Endothelial cell of umbilical vein (primary cell): ENCODE measurements around the gene LRP6. TPM values are rescaled to one million over a fixed set of nuclear protein-coding genes. Genes with fewer than 3 reads are reported as not detected.

Experiments
- BruUV-seq: library from RNA; stranded (reverse); fragments of 400-500 nt; replicated peaks from 2 replicates; lab custom pipeline; 2021; lab: Mats Ljungman, UMichigan
- CTCF ChIA-PET: fragments of 300-600, 350-600 bp; sonication (Branson Sonifier 250); formaldehyde crosslinking; loops from one replicate; lab custom pipeline; 2021; ENCODE audit warnings: antibody characterized with exemption, inconsistent platforms; lab: Charles Lee
- POLR2A ChIA-PET: fragments of 300-600, 350-600 bp; sonication (Branson Sonifier 250); formaldehyde crosslinking; loops from one replicate; lab custom pipeline; 2021; ENCODE audit warnings: antibody characterized with exemption, inconsistent platforms; lab: Charles Lee
- DNase-seq: peaks from one replicate; pipeline ENCODE4 v3.0.0-alpha.2; 2011; ENCODE audit warnings: low read depth, low spot score
- FAIRE-seq: peaks from 2 replicates; lab custom pipeline; 2011; peaks lifted over from hg19 to GRCh38; lab: Jason Lieb, UNC
- H2AFZ ChIP-seq: 2 replicates; pipeline ENCODE4 v1.6.0; 2012; ENCODE audit warnings: low read depth, low read length, control low read depth, inconsistent platforms
- H3K27ac ChIP-seq: 2 replicates; pipeline ENCODE4 v1.5.1; 2011; ENCODE audit warnings: low read depth, mild to moderate bottlenecking, control low read depth, low read length, moderate library complexity; ENCODE audit not compliant: insufficient read depth
- H3K27me3 ChIP-seq, 2 experiments: 2 replicates each; pipeline versions ENCODE4 v1.6.0 to v1.6.1; 2011; ENCODE audit warnings: low read length in 2 of 2, mixed read lengths in 1 of 2; ENCODE audit not compliant: control insufficient read depth in 2 of 2, insufficient read depth in 2 of 2
- H3K36me3 ChIP-seq, 2 experiments: 2 replicates in 1 of 2; 3 replicates in 1 of 2; pipeline ENCODE4 v1.5.1; 2011; ENCODE audit warnings: low read length in 2 of 2, mild to moderate bottlenecking in 1 of 2, moderate library complexity in 1 of 2; ENCODE audit not compliant: control insufficient read depth in 2 of 2, insufficient read depth in 2 of 2; ENCODE audit errors: extremely low read depth in 1 of 2
- H3K4me1 ChIP-seq: 3 replicates; pipeline ENCODE4 v1.5.1; 2011; ENCODE audit warnings: mild to moderate bottlenecking, low read length; ENCODE audit not compliant: control insufficient read depth, insufficient read depth; ENCODE audit errors: extremely low read depth
- H3K4me2 ChIP-seq: 2 replicates; pipeline ENCODE4 v1.6.1; 2011; ENCODE audit warnings: low read length, control low read depth, mixed read lengths; ENCODE audit not compliant: insufficient read depth
- H3K4me3 ChIP-seq, 3 experiments: fragments of 200-600 bp in 1 of 3; sonication (generic), shearing (Covaris generic) in 1 of 3; replicated peaks in 1 of 3; 2 replicates each; pipeline ENCODE4 v1.5.1; 2011 to 2016; ENCODE audit warnings: control low read depth in 3 of 3, low read length in 3 of 3, mild to moderate bottlenecking in 2 of 3, inconsistent platforms in 1 of 3, low read depth in 1 of 3, moderate library complexity in 1 of 3; ENCODE audit not compliant: insufficient read depth in 1 of 3
- H3K79me2 ChIP-seq: 2 replicates; pipeline ENCODE4 v1.6.0; 2012; ENCODE audit warnings: low read length, inconsistent platforms; ENCODE audit not compliant: control insufficient read depth, insufficient read depth
- H3K9ac ChIP-seq: replicated peaks from 2 replicates; pipeline ENCODE3; 2011; ENCODE audit warnings: low read length, control low read depth; ENCODE audit not compliant: insufficient read depth; ENCODE audit errors: extremely low read depth
- H3K9me1 ChIP-seq: replicated peaks from 3 replicates; pipeline ENCODE4 v1.6.0; 2011; ENCODE audit warnings: mild to moderate bottlenecking, low read length; ENCODE audit not compliant: control insufficient read depth, insufficient read depth; ENCODE audit errors: extremely low read depth
- H3K9me3 ChIP-seq: replicated peaks from 2 replicates; pipeline ENCODE4 v1.5.1; 2012; ENCODE audit warnings: low read length, inconsistent platforms; ENCODE audit not compliant: control insufficient read depth, insufficient read depth
- H4K20me1 ChIP-seq: replicated peaks from 2 replicates; pipeline ENCODE3; 2011; ENCODE audit warnings: mild to moderate bottlenecking, low read length; ENCODE audit not compliant: control insufficient read depth, insufficient read depth; ENCODE audit errors: extremely low read depth
- EZH2 ChIP-seq: IDR thresholded peaks from 2 replicates; pipeline ENCODE4 v1.6.1; 2012; ENCODE audit warnings: borderline replicate concordance, low read depth, mild to moderate bottlenecking, moderate library complexity, low read length, inconsistent platforms; ENCODE audit not compliant: severe bottlenecking
- GATA2 ChIP-seq: IDR thresholded peaks from 2 replicates; pipeline ENCODE4 v1.7.0; 2011; ENCODE audit warnings: low read depth, mild to moderate bottlenecking, moderate library complexity, mixed read lengths, low read length; ENCODE audit not compliant: insufficient read length, insufficient read depth
- POLR2A ChIP-seq: IDR thresholded peaks from 2 replicates; pipeline ENCODE4 v1.6.1; 2012; ENCODE audit warnings: low read depth, mild to moderate bottlenecking, control low read depth, low read length
- POLR2AphosphoS5 ChIP-seq: IDR thresholded peaks from 2 replicates; pipeline ENCODE4 v1.6.1; 2012; ENCODE audit warnings: low read depth, mild to moderate bottlenecking, control low read depth, low read length, moderate library complexity; ENCODE audit not compliant: insufficient read depth
- dilution Hi-C: fragments of 300-500 bp; cut with MboI; formaldehyde crosslinking; loops from one replicate; pipeline ENCODE4 v1.15.0; 2019; ENCODE audit warnings: low sequenced_read_pairs; ENCODE audit not compliant: extremely low pct_ligation_motif_present
- intact Hi-C: fragments of 100-400 bp; cut with micrococcal nuclease; formaldehyde crosslinking; loops from one replicate; pipeline ENCODE4 v1.10.0; 2022
- polyA plus RNA-seq, 4 experiments: library from polyadenylated mRNA; depleted of rRNA in 3 of 4; stranded (reverse) in 3 of 4; unstranded in 1 of 4; fragments of >200 nt; gene quantifications; 2 replicates each; pipeline versions ENCODE4 v1.2.1 to v1.2.3, GENCODE V29; 2011 to 2012; ENCODE audit warnings: missing spikeins in 1 of 4
- total RNA-seq: library from RNA; stranded (reverse); gene quantifications from 2 replicates; pipeline ENCODE4 v1.2.3, GENCODE V29; 2021
- TF ChIP-seq, protein P1 (sequence below), 2 donors: IDR thresholded peaks; 1 replicate in 1 of 2; 2 replicates in 1 of 2; pipeline ENCODE4 v1.5.1; 2011; ENCODE audit warnings: low read length in 2 of 2, mild to moderate bottlenecking in 2 of 2, moderate library complexity in 2 of 2, control low read depth in 1 of 2, inconsistent platforms in 1 of 2, low read depth in 1 of 2; ENCODE audit not compliant: insufficient read depth in 1 of 2; ENCODE audit errors: extremely low read depth in 1 of 2
- TF ChIP-seq, protein P2 (sequence below): IDR thresholded peaks from 2 replicates; pipeline ENCODE4 v1.6.1; 2011; ENCODE audit not compliant: insufficient read depth, insufficient read length

Gene LRP6
- total and polyA plus RNA-seq, 2 donors (not counting 3 experiments of a cell fraction or from before 2014, with no cell fraction given) = 28.5 to 41.7 TPM

DNA sequence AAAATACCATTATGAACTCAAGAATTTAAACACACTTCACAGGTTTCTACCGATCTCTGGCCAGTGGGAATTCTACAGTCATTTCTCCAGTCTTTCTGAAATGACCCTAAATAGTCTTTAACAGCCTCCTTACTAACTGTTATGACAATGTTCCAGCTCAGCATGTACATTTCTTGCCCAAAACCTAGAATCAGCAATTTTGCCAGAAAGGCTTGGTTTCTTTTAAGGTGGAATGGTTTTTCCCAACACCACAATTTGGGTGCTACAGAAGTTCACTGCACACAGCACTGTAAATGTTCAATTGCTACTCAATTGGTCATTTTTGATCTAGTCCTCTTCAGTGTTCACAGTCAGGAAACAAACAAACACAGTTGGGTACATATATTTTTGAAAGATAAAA lies 69.7 kb downstream of the LRP6 start:
- no peak overlapping the region for H2AFZ ChIP-seq
- TF ChIP-seq, protein P1, sequence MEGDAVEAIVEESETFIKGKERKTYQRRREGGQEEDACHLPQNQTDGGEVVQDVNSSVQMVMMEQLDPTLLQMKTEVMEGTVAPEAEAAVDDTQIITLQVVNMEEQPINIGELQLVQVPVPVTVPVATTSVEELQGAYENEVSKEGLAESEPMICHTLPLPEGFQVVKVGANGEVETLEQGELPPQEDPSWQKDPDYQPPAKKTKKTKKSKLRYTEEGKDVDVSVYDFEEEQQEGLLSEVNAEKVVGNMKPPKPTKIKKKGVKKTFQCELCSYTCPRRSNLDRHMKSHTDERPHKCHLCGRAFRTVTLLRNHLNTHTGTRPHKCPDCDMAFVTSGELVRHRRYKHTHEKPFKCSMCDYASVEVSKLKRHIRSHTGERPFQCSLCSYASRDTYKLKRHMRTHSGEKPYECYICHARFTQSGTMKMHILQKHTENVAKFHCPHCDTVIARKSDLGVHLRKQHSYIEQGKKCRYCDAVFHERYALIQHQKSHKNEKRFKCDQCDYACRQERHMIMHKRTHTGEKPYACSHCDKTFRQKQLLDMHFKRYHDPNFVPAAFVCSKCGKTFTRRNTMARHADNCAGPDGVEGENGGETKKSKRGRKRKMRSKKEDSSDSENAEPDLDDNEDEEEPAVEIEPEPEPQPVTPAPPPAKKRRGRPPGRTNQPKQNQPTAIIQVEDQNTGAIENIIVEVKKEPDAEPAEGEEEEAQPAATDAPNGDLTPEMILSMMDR (IDR thresholded peaks at IDR 0.05; ENCODE audit: extremely low read depth in 1 of 2, insufficient read depth in 1 of 2, low read depth in 1 of 2, low read length in 2 of 2) = no peak
- TF ChIP-seq EZH2 = no peak
- TF ChIP-seq, protein P2, sequence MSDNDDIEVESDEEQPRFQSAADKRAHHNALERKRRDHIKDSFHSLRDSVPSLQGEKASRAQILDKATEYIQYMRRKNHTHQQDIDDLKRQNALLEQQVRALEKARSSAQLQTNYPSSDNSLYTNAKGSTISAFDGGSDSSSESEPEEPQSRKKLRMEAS = no peak
- no peak for TF ChIP-seq POLR2A
- TF ChIP-seq POLR2AphosphoS5 = no peak
- no peak for TF ChIP-seq GATA2
- H3K9me1 ChIP-seq = no peaks in the 10 kb centered on the region
- no peak for DNase-seq
- no peaks in the 10 kb centered on the region for H3K36me3 ChIP-seq
- ChIA-PET CTCF (interaction anchor here (1.1 to 1.3 kb wide), 2 partner anchors 17 to 19 kb away, joined by 3 read pairs; no protein-coding TSS in a partner anchor), POLR2A (no interaction called here)
- intact Hi-C loops (no loop called here), dilution Hi-C loops (no loop called here)
- H3K27me3 ChIP-seq = no peaks in the 10 kb centered on the region
- no peak overlapping the region for H3K9ac ChIP-seq
- BruUV-seq = no TSS peak
- H4K20me1 ChIP-seq = peaks cover 3% of the 10 kb centered on the region
- no peaks in the 10 kb centered on the region for H3K9me3 ChIP-seq
- no peak overlapping the region for H3K4me3 ChIP-seq
- peaks cover 5% of the 10 kb centered on the region for H3K4me1 ChIP-seq
- no peak overlapping the region for H3K27ac ChIP-seq
- no peak overlapping the region for H3K4me2 ChIP-seq
- no peaks in the 10 kb centered on the region for H3K79me2 ChIP-seq
- FAIRE-seq = no peak
